ENCODE results near the gene ADD3.
"Not testable (repeated sequence)": the region's sequence is repeated elsewhere in the genome, so short reads cannot be mapped to it uniquely, and the experiment has no call there.

The ADD3 gene

DNA sequence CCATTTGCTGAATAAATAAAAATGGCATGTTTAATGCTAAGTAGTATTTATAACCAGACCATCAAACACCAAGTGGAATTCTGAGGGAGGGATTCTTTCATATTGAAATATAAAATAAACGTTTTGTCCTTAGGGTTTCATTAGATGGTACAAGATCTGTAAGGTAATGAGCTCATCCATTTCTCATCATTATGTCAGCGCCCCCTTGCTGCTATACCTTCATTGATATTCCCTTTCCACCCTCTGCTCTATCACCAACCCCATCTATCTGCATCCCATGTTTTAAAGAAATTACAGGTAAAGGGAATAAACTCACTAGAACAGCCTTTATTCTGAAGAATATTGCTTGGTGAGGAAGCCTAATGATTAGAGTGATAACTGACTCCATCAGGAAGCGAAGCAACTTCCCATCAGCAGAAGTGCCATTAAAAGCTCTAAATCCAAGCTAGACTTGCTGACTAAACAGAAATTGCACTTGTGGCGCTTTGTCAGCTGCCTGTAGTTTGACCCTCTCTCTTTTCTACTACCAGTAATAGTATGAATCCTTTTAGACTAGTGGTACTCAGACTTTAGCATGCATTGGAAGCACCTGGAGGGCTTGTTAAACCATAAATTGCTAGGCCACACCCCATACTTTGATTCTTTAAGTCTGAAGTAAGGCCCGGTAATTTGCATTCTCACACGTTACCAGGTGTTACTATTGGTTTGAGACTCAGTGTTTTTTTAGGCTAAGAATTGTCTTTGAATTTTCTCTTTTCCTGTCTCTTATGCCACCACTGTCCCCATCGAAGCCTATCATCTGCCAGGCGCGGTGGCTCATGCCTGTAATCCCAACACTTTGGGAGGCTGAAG lies 27.5 kb downstream of the ADD3 start:
- no peak for DNase-seq

- no peak for DNase-seq
These were observed 28.9 kb downstream of the ADD3 start for GRCh38 chr10:110036640-110037039.

DNA sequence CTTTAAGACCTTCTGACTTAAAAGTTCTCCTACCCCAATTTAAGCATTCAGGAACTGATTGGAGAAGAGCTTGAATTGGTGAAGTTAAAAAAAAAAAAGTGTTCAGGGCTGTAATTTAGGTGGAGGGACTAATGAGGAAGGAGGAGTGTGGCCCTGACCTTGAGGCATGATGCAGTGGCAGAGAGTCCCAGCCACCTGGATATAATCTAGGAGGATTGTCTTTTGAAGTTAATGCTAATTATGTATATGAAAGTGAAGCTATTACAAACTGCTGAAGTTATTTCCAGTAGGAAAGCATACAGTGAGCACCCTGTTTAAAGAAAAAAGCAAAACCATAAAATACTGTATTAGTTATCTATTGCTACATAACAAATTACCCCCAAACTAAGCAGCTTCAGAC lies 31.5 kb downstream of the ADD3 start:
- no peak for DNase-seq

DNA sequence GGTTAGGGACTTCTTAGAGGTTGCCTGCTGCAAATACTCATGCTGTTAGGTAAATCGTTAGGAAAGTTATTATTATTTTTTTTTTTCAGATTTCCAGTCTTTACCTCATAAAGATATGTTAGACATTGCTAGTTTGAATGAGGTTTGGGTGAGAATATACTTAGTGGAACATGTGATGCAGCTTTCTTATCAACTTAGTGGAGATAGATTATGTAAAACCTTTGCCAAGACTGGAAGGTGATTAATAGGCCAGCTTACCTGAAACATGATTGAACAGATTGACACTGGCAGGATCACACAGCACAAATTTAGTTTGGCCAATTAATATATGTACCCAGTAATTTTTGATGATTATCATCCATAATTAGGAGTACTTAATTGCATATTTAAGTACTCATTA lies 32.3 kb downstream of the ADD3 start:
- DNase-seq: no peak

DNA sequence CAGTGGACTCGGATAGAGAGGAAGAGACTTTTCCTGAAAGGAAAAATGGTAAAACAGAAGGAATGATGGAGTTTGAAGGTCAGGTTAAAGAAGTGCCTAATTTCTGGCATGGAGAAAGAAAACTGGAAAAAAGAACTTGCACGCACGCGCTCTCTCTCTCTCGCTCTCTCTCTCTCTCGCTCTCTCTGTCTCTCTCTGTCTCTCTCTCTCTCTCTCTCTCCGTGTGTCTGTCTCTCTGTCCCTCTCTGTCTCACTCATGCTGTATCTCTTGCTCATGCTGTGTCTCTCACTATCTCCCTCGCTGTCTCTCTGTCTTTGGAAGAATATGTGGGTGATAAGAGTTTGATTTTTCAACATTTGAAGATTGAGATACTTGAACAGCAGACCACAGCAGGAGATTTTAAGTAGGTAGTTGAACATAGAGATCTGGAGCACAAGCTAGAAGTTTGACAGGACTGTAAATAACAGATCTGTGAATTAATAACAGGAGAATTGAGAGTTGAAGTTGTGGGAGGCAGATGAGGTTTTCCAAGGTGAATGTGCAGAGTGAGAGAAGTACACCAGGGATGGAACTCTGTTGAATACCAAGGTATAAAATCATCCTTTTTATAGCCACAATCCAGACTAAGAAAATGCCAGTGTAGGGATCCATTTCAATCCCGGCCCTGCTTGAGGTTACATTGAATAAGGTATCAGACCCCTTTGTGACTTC lies 33.1 kb downstream of the ADD3 start:
- DNase-seq: no peak

- DNase-seq: no peak
These were observed 33.7 kb downstream of the ADD3 start for GRCh38 chr10:110041479-110041829.

GRCh38 chr10:110042181-110042580 lies 34.4 kb downstream of the ADD3 start:
- DNase-seq: no peak

DNA sequence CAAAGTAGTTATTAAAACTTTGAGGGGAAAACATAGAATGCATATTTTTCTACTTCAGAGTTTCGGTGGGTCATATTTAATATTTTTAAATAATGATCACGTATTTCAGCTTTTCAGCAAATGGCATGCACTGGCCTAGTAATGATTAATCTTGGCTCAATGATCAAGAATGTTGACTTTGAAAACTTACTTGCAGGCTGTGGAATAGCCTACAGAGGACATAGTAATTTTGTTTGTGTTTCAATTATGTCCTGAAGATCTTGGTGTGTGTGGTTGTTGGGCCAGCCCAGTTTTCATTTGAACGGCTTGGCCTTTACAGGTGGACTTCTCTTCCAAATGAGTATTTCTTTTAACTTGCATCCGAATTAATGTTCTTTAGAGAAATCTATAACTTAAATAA lies 35.1 kb downstream of the ADD3 start:
- DNase-seq: no peak

DNA sequence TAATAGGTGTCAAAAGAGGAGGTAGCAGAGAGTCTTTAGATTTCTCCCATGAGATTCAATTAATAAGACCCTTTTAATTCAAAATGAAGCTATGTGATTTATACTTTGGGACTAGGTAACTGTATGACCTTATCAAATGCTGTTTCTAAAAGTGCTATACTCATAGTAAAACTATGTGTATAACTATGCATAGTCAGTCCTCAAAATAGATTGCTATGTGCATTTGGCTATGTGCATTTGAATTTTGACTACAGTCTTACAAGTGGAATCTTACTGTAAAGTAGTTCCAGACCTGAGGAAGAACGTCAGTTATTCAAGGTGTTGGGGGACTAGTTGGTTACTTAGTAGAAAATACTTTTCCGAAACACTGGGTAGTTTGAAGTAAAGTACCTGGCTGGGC lies 36.9 kb downstream of the ADD3 start:
- DNase-seq: no peak

DNA sequence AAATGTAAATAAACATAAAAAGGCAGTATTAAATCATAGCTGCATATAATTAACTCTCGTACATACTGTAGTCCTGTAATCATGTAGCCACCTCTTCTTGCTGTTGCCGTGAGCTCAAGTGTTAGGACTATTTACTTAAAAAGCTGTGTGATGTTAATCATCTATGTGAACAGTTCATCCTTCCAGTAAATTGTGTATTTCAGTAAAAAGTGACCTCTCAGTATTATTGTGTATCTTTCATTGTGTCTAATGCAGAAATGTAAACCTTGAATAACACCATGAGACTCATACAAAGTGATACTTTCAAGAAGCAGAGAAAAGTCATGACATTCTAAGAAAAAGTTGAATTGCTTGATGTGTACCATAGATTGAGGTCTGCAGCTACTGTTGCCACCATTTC lies 38.0 kb downstream of the ADD3 start:
- no peak for DNase-seq

DNA sequence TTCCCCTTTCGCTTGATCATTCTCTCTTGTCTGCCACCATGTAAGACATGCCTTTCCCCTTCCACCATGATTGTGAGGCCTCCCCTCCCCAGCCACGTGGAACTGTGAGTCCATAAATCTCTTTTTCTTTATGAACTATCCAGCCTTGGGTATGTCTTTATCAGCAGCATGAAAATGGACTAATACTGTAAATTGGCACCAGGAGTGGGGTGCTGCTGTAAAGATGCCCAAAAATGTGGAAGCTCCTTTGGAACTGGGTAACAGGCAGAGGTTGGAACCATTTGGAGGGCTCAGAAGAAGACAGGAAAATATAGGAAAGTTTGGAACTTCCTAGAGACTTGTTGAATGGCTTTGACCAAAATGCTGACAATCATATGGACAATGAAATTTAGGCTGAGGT lies 40.4 kb downstream of the ADD3 start:
- not testable (repeated sequence) for DNase-seq

DNA sequence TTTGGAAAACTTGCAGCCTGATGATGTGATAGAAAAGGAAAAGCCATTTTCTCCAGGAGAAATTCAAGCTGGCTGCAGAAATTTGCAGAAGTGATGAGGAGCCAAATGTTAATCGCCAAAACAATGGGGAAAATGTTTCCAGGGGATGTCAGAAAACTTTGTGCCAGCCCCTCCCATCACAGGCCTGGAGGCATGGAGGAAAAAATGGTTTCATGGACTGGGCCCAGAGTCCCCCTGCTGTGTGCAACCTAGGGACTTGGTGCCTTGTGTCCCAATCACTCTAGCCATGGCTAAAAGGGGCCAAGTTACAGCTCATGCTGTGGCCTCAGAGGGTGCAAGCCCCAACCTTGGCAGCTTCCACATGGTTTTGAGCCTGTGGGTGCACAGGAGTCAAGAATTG lies 41.0 kb downstream of the ADD3 start:
- no peak for DNase-seq

GRCh38 chr10:110049889-110050591 lies 42.3 kb downstream of the ADD3 start:
- DNase-seq: not testable (repeated sequence)

- no peak for DNase-seq
These were observed 43.7 kb downstream of the ADD3 start for GRCh38 chr10:110051487-110051886.

DNA sequence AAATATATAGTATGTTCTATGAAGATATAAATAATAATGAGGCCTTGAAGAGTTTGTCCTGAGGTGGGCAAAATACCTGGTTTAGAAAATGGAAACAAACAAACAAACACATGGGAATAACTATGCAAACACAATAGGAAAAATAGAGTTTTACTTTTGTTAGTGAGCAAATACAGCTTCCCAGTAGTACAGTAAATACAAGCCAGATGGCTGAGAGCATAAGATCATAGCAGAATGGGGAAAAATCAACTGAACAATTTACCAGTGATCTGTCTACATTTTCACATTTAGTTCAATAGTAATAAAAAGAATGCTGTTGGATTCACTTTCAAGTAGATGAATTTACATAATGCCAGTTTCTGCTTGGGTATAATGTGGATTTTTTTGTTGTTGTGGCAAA lies 45.1 kb downstream of the ADD3 start:
- no peak for DNase-seq

- no peak for DNase-seq
These were observed 49.0 kb downstream of the ADD3 start for GRCh38 chr10:110056822-110057221.

DNA sequence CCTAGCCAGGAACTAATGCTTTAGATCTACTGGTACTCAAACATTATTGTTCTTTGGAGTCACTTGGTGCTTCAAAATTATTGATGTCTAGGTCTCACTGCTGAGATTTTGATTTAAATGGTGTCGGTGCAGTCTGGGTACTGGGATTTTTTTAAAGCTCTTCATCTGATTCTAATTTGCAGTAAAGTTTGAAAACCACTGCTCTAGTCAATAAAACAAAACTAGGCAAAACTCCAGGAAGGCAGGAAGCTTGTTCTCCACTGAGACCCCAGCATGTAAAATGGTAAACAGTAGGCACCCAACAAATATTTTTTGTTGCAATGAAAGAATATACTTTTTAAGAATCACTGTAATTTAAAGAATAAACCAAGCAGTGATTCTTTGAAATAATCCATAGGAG lies 49.7 kb downstream of the ADD3 start:
- DNase-seq: no peak

DNA sequence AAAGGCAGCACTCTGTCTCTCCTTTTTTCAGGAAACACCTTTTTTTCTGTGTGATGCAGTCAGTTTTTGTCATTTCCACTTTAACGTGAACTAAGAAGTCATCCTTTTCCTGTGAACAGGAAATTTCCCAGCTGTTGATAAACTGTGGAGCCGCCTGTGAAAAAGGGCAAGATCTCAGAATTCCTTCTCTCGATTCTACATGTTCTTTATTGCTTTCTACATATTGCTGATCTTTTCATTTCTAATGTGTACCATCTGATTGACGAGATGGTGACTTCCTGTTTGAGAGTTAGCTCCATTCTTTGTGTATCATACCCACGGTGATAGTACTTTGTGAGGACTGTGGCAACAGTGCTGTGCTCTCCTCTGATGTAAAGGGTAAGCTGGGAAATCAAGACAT lies 50.4 kb downstream of the ADD3 start:
- no peak for DNase-seq

GRCh38 chr10:110059925-110060324 lies 52.1 kb downstream of the ADD3 start:
- no peak for DNase-seq

GRCh38 chr10:110061687-110062086 lies 53.9 kb downstream of the ADD3 start:
- DNase-seq: no peak

- DNase-seq: no peak
These were observed 57.5 kb downstream of the ADD3 start for GRCh38 chr10:110065269-110065668.

DNA sequence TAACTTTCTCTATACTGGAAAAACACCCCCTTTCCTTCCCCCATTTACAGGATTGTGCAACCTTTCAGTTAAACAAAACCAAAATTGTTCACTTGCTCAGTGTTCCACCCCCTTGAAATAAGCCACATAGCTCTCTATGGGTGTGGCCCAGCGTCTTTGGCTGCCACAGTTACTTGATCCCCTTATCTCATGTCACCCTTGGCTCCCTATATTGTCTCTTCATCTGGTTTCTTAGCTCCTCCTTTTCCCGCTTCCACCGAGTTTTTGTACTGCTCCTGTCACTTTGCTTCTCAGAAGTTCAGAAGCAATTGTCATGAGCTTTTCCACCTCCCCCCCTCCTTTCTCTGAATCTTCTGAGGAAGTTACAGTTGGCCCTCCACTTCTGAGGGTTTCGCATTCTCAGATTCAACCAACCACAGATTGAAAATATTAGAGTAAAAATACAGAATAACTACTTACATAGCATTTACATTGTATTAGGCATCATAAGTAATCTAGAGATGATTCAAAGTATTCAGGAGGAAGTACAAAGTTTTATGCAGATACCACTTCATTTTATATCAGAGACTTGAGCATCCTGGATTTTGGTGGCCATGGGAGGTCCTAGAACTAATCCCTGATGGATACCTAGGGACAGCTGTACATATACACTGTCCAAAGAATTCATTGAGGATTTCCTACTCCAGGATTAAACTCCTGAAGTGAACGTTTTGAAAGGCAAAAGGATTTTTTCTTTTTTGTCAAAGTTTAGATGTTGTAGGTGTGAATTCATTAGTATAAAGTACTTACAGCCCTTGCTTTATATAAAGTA lies 60.4 kb downstream of the ADD3 start:
- no peak for DNase-seq

GRCh38 chr10:110068780-110069179 lies 61.0 kb downstream of the ADD3 start:
- DNase-seq: no peak
